HepG2 (cell line): ENCODE data around the gene TMEM125. TPM values are rescaled to one million over a fixed set of nuclear protein-coding genes. Genes with fewer than 3 reads are reported as not detected.

Experiments used
- ATAC-seq: fragments of 200-7000 bp; cut with Tn5 transposase; 3 replicates; pipeline ENCODE4 v1.9.1; 2020; ENCODE audit warnings: mild to moderate bottlenecking, moderate library complexity
- BruUV-seq: library from RNA; stranded (reverse); fragments of 400-500 nt; replicated peaks from 2 replicates; lab custom pipeline; 2021; lab: Mats Ljungman, UMichigan
- CTCF ChIA-PET: fragments of 300-600 bp; formaldehyde crosslinking; extraction: SDS; loops from one replicate; lab custom pipeline; 2021; ENCODE audit warnings: low total read pairs, inconsistent platforms, low intra/inter-chr PET ratio; lab: Yijun Ruan, JAX
- POLR2A ChIA-PET: fragments of 350-600 bp; sonication (Branson Sonifier 250); formaldehyde crosslinking; loops from one replicate; lab custom pipeline; 2020; ENCODE audit warnings: antibody characterized with exemption, inconsistent platforms; lab: Yijun Ruan, JAX
- DNase-seq: peaks from one replicate; pipeline ENCODE4 v3.0.0-alpha.2; 2015; ENCODE audit warnings: low spot score
- FAIRE-seq: peaks from 3 replicates; lab custom pipeline; 2011; peaks lifted over from hg19 to GRCh38; lab: Jason Lieb, UNC
- H2AFZ ChIP-seq: one replicate; pipeline ENCODE4 v1.6.1; 2011; ENCODE audit warnings: low read length, inconsistent platforms
- H3K27ac ChIP-seq: fragments of 300-600 bp; 3 replicates; pipeline ENCODE4 v1.8.0; 2011; ENCODE audit warnings: mixed run types, mild to moderate bottlenecking, mixed read lengths, low read length, inconsistent platforms; ENCODE audit not compliant: insufficient read depth; ENCODE audit errors: extremely low read length
- H3K27me3 ChIP-seq, 2 experiments: fragments of 200-600 bp in 1 of 2; 2 replicates in 1 of 2; 3 replicates in 1 of 2; pipeline versions ENCODE4 v1.6.0 to v1.8.0; 2011; ENCODE audit warnings: low read length in 2 of 2, mild to moderate bottlenecking in 2 of 2, moderate library complexity in 2 of 2, inconsistent platforms in 1 of 2; ENCODE audit not compliant: insufficient read depth in 2 of 2, control insufficient read depth in 1 of 2
- H3K36me3 ChIP-seq, 2 experiments: fragments of 200-600 bp in 1 of 2; replicated peaks in 1 of 2; 2 replicates in 1 of 2; 3 replicates in 1 of 2; pipeline versions ENCODE4 v1.5.1 to v1.8.0; 2011; ENCODE audit warnings: low read length in 2 of 2, inconsistent platforms in 1 of 2; ENCODE audit not compliant: insufficient read depth in 2 of 2, control insufficient read depth in 1 of 2
- H3K4me1 ChIP-seq: 2 replicates; pipeline ENCODE4 v1.5.1; 2012; ENCODE audit warnings: low read length, inconsistent platforms; ENCODE audit not compliant: insufficient read depth
- H3K4me2 ChIP-seq: 2 replicates; pipeline ENCODE4 v1.6.0; 2011; ENCODE audit warnings: low read depth, low read length, inconsistent platforms
- H3K4me3 ChIP-seq, 3 experiments: fragments of 200-600 bp in 1 of 3; sonication (generic), shearing (Covaris generic) in 1 of 3; replicated peaks in 1 of 3; 2 replicates each; pipeline ENCODE4 v1.5.1; 2011 to 2016; ENCODE audit warnings: low read length in 3 of 3, inconsistent platforms in 2 of 3, low read depth in 2 of 3, mild to moderate bottlenecking in 2 of 3, control low read depth in 1 of 3, mixed read lengths in 1 of 3; ENCODE audit not compliant: insufficient read depth in 1 of 3
- H3K79me2 ChIP-seq: one replicate; pipeline ENCODE4 v1.6.1; 2011; ENCODE audit warnings: low read length, inconsistent platforms; ENCODE audit not compliant: insufficient read depth
- H3K9ac ChIP-seq: 2 replicates; pipeline ENCODE4 v1.6.0; 2011; ENCODE audit warnings: mild to moderate bottlenecking, low read depth, low read length, inconsistent platforms; ENCODE audit not compliant: insufficient read depth
- H3K9me3 ChIP-seq: 2 replicates; pipeline ENCODE4 v1.5.1; 2012; ENCODE audit warnings: mild to moderate bottlenecking, low read length
- H4K20me1 ChIP-seq: 2 replicates; pipeline ENCODE4 v1.6.0; 2011; ENCODE audit warnings: inconsistent platforms, mild to moderate bottlenecking, low read length, moderate library complexity; ENCODE audit not compliant: insufficient read depth
- ZFP82 ChIP-seq: sonication (generic); formaldehyde crosslinking; IDR thresholded peaks from 2 replicates; pipeline ENCODE4 v1.5.1; 2020; ENCODE audit warnings: mild to moderate bottlenecking, missing genetic modification reagents, borderline replicate concordance
- ZNF12 ChIP-seq: sonication (generic); formaldehyde crosslinking; IDR thresholded peaks from 2 replicates; pipeline ENCODE4 v1.5.0; 2020; ENCODE audit warnings: missing genetic modification reagents
- ZNF124 ChIP-seq: sonication (generic); formaldehyde crosslinking; IDR thresholded peaks from 2 replicates; pipeline ENCODE4 v1.4.0; 2020; ENCODE audit warnings: missing genetic modification reagents
- ZNF251 ChIP-seq: sonication (generic); formaldehyde crosslinking; IDR thresholded peaks from 2 replicates; pipeline ENCODE4 v1.9.0; 2021; ENCODE audit warnings: mild to moderate bottlenecking, missing genetic modification reagents
- WGBS: methylation state at CpG from one replicate; pipeline ENCODE4 v1.1.6; 2017; ENCODE audit warnings: low lambda C conversion rate; 5-methylcytosine and 5-hydroxymethylcytosine counted together
- in situ Hi-C: cut with HindIII; loops from 2 replicates; pipeline ENCODE4 v1.10.0; 2017; ENCODE audit warnings: low pct_unique_long_range_greater_than_20kb; ENCODE audit not compliant: extremely low pct_ligation_motif_present
- intact Hi-C: fragments of 100-400 bp; cut with micrococcal nuclease; formaldehyde crosslinking; loops from one replicate; pipeline ENCODE4 v1.10.0; 2022; ENCODE audit not compliant: unreplicated experiment
- polyA plus RNA-seq, 8 experiments: library from polyadenylated mRNA; depleted of rRNA in 3 of 8; stranded (reverse) in 7 of 8; unstranded in 1 of 8; fragments of >200 nt; fragmentation: Illumina TruSeq in 4 of 8; extraction: Trizol in 4 of 8; gene quantifications; 2 replicates each; pipeline versions ENCODE4 v1.2.1 to v1.2.3, GENCODE V29; 2011 to 2016; ENCODE audit warnings: low read depth in 4 of 8, missing spikeins in 1 of 8, mixed read lengths in 1 of 8; ENCODE audit not compliant: insufficient read depth in 1 of 8
- total RNA-seq, 5 experiments: library from RNA; depleted of rRNA; stranded (reverse); fragments of >200 nt; fragmentation: Illumina TruSeq; extraction: Trizol; gene quantifications; 2 replicates each; pipeline ENCODE4 v1.2.3, GENCODE V29; 2016; ENCODE audit warnings: low read depth in 1 of 5
- TF ChIP-seq, protein P1 (sequence below): sonication (generic); formaldehyde crosslinking; IDR thresholded peaks from 2 replicates; pipeline ENCODE4 v1.4.0; 2020; ENCODE audit warnings: mild to moderate bottlenecking, missing genetic modification reagents, borderline replicate concordance
- TF ChIP-seq, protein P2 (sequence below): sonication (generic); formaldehyde crosslinking; IDR thresholded peaks from 2 replicates; pipeline ENCODE4 v1.4.0; 2020; ENCODE audit warnings: missing genetic modification reagents, low read depth, mild to moderate bottlenecking, borderline replicate concordance

TMEM125 gene
- total and polyA plus RNA-seq, 2 of the 13 experiments (the other 11 are each of a cell fraction or from before 2014, with no cell fraction given) = 0.03 TPM; not detected in 1

DNA sequence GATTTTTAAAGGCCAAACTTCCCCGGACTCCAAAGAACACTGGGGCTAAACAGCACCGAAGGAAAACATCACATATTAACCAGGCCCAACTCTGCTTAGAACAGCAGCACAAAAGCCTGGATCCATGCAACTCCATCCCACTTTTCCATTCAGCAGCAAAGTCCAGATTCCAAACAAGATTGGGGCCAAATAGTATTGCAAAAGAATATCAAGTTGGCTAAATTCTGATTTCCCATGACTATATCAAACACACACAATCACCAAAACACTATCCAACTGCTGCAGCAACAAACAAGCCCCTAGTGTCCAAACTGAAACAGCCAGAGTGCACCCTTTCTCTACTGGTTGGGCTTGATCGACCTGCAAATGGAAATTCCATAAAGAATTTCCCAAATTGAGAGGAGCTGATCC, 19.4 kb upstream of the TMEM125 start:
- Histone ChIP-seq H3K4me3 (no peak overlapping the region), H3K9ac (no peak overlapping the region), H3K4me2 (no peak overlapping the region), H3K27ac (no peak overlapping the region), H4K20me1 (no peaks in the 10 kb centered on the region), H3K9me3 (peaks cover 28% of the 10 kb centered on the region), H2AFZ (no peak overlapping the region), H3K27me3 (peaks cover 1 to 15% of the 10 kb centered on the region in 2 experiments; a peak in 3 of 5 replicates), H3K36me3 (no peaks in the 10 kb centered on the region), H3K79me2 (no peaks in the 10 kb centered on the region), H3K4me1 (peaks cover 13% of the 10 kb centered on the region; the same call in 1 of the 2 replicates)
- in situ Hi-C loops = no loop called here
- DNase-seq (no peak), ATAC-seq (no peak), FAIRE-seq (no peak)
- CTCF ChIA-PET = no interaction called here
- BruUV-seq = no TSS peak
- peak; percentile 91 for TF ChIP-seq ZNF12 (CRISPR knock-in tag)
- TF ChIP-seq, protein P1, sequence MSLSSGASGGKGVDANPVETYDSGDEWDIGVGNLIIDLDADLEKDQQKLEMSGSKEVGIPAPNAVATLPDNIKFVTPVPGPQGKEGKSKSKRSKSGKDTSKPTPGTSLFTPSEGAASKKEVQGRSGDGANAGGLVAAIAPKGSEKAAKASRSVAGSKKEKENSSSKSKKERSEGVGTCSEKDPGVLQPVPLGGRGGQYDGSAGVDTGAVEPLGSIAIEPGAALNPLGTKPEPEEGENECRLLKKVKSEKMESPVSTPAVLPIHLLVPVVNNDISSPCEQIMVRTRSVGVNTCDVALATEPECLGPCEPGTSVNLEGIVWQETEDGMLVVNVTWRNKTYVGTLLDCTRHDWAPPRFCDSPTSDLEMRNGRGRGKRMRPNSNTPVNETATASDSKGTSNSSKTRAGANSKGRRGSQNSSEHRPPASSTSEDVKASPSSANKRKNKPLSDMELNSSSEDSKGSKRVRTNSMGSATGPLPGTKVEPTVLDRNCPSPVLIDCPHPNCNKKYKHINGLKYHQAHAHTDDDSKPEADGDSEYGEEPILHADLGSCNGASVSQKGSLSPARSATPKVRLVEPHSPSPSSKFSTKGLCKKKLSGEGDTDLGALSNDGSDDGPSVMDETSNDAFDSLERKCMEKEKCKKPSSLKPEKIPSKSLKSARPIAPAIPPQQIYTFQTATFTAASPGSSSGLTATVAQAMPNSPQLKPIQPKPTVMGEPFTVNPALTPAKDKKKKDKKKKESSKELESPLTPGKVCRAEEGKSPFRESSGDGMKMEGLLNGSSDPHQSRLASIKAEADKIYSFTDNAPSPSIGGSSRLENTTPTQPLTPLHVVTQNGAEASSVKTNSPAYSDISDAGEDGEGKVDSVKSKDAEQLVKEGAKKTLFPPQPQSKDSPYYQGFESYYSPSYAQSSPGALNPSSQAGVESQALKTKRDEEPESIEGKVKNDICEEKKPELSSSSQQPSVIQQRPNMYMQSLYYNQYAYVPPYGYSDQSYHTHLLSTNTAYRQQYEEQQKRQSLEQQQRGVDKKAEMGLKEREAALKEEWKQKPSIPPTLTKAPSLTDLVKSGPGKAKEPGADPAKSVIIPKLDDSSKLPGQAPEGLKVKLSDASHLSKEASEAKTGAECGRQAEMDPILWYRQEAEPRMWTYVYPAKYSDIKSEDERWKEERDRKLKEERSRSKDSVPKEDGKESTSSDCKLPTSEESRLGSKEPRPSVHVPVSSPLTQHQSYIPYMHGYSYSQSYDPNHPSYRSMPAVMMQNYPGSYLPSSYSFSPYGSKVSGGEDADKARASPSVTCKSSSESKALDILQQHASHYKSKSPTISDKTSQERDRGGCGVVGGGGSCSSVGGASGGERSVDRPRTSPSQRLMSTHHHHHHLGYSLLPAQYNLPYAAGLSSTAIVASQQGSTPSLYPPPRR (CRISPR knock-in tag) = no peak
- TF ChIP-seq ZNF251 = no peak
- intact Hi-C loops = no loop called here
- 0% methylated on average over 3 of the region's 3 CpGs for WGBS
- POLR2A ChIA-PET = no interaction called here

DNA sequence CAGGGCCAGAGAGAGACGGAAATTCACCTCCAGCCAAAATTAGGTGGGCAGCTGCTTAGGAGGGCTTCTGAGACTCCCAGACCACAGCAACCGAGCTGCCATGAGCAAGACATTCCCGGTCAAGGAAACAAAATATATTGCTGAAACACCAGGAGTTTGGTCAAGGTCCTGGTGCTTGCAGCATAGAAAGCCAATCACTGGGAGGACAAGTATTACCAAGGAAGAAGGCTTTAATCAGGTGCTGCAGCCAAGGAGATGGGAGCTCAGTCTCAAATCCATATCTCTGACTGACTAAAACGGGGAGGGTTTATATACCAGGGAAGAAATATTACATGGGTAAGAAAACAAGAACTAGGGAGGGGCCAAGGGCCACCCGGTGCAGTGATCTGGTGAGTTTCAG, 18.8 kb upstream of the TMEM125 start:
- no peak overlapping the region for H2AFZ ChIP-seq
- no TSS peak for BruUV-seq
- no peaks in the 10 kb centered on the region for H4K20me1 ChIP-seq
- POLR2A ChIA-PET = no interaction called here
- H3K4me2 ChIP-seq = no peak overlapping the region
- no peaks in the 10 kb centered on the region for H3K79me2 ChIP-seq
- peaks cover 25% of the 10 kb centered on the region for H3K9me3 ChIP-seq
- peaks cover 15% of the 10 kb centered on the region; the same call in 1 of the 2 replicates for H3K4me1 ChIP-seq
- ATAC-seq (no peak), DNase-seq (no peak), FAIRE-seq (no peak)
- CTCF ChIA-PET = no interaction called here
- no peak overlapping the region for H3K4me3 ChIP-seq
- H3K9ac ChIP-seq = no peak overlapping the region
- peaks cover 3 to 15% of the 10 kb centered on the region in 2 experiments; a peak in 3 of 5 replicates for H3K27me3 ChIP-seq
- in situ Hi-C loops = no loop called here
- intact Hi-C loops = no loop called here
- no peak for TF ChIP-seq ZFP82
- TF ChIP-seq ZNF124 (CRISPR knock-in tag) = peak; percentile 54; the same call in 1 of the 2 replicates
- TF ChIP-seq, protein P2, sequence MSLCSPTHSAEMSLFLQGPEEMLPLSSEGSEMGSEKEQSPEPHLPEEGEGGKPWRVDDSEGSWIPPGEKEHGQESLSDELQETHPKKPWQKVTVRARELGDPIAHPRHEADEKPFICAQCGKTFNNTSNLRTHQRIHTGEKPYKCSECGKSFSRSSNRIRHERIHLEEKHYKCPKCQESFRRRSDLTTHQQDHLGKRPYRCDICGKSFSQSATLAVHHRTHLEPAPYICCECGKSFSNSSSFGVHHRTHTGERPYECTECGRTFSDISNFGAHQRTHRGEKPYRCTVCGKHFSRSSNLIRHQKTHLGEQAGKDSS (CRISPR knock-in tag) = no peak
- 41% methylated on average over 5 of the region's 5 CpGs for WGBS
- H3K36me3 ChIP-seq = no peaks in the 10 kb centered on the region
- H3K27ac ChIP-seq = no peak overlapping the region
